CMK (cell line): Measurements from ENCODE around the gene CST7.

Source experiments
- DNase-seq: peaks from one replicate; pipeline ENCODE4 v3.0.0-alpha.2; 2010; ENCODE audit warnings: low read depth

The CST7 gene

GRCh38 chr20:24964506-24964840, 15.4 kb downstream of the CST7 start:
- no peak for DNase-seq

- no peak for DNase-seq
These were observed 16.2 kb downstream of the CST7 start for GRCh38 chr20:24965065-24965919.

GRCh38 chr20:24966317-24967012, 17.4 kb downstream of the CST7 start:
- no peak for DNase-seq

GRCh38 chr20:24968278-24968800, 19.3 kb downstream of the CST7 start:
- DNase-seq, result no peak

GRCh38 chr20:24969186-24970029, 20.3 kb downstream of the CST7 start:
- no peak for DNase-seq

GRCh38 chr20:24970030-24970553, 21.0 kb downstream of the CST7 start:
- DNase-seq, result no peak

GRCh38 chr20:24970754-24971153, 21.7 kb downstream of the CST7 start:
- no peak for DNase-seq

GRCh38 chr20:24971376-24972101, 22.5 kb downstream of the CST7 start:
- no peak for DNase-seq

- DNase-seq, result no peak
These were observed 23.3 kb downstream of the CST7 start for GRCh38 chr20:24972341-24972740.

GRCh38 chr20:24977336-24977735, 28.3 kb downstream of the CST7 start:
- DNase-seq, result no peak

GRCh38 chr20:24977797-24978196, 28.7 kb downstream of the CST7 start:
- DNase-seq, result no peak

GRCh38 chr20:24978513-24978912, 29.4 kb downstream of the CST7 start:
- no peak for DNase-seq

- DNase-seq, result no peak
These were observed 30.2 kb downstream of the CST7 start for GRCh38 chr20:24979036-24979960.

- DNase-seq, result no peak
These were observed 31.4 kb downstream of the CST7 start for GRCh38 chr20:24980291-24981053.

GRCh38 chr20:24981282-24981681, 32.2 kb downstream of the CST7 start:
- DNase-seq, result no peak

- DNase-seq, result no peak
These were observed 32.7 kb downstream of the CST7 start for GRCh38 chr20:24981790-24982189.

- DNase-seq, result no peak
These were observed 34.8 kb downstream of the CST7 start for GRCh38 chr20:24983896-24984295.

GRCh38 chr20:24984961-24985640, 36.0 kb downstream of the CST7 start:
- DNase-seq, result no peak

- no peak for DNase-seq
These were observed 36.7 kb downstream of the CST7 start for GRCh38 chr20:24985802-24986201.
